ENCODE results near the gene ARHGAP27.

- TF ChIP-seq CTCF (conservative IDR thresholded peaks at IDR 0.05 in 1 of 2, IDR thresholded peaks at IDR 0.05 in 1 of 2; ENCODE audit: low read depth in 1 of 2, low read length in 2 of 2) (no peak), EZH2 (IDR thresholded peaks at IDR 0.05; ENCODE audit: low read length, missing control alignments) (no peak)
Observed at GRCh38 chr17:45425984-45426413, 6.7 kb downstream of the ARHGAP27 start.
